ENCODE measurements around the gene STARD10.

GRCh38 chr11:72751116-72752087, 42.4 kb downstream of the STARD10 start:
- TF ChIP-seq EP300 (IDR thresholded peaks at IDR 0.05) (no peak), CTCF (IDR thresholded peaks at IDR 0.05) (no peak)
